Upper lobe of right lung (tissue), 1 donor: ENCODE results near the gene DGLUCY. TPM values are rescaled to one million over a fixed set of nuclear protein-coding genes. Genes with fewer than 3 reads are reported as not detected.

ENCODE experiments used
- ATAC-seq: fragments of 200-7000 bp; cut with Tn5 transposase; one replicate; pipeline ENCODE4 v1.9.1; 2020; ENCODE audit warnings: mild to moderate bottlenecking, moderate library complexity
- DNase-seq: peaks from one replicate; pipeline ENCODE4 v3.0.0-alpha.2; 2020
- H3K27ac ChIP-seq: fragments of 200-600 bp; one replicate; pipeline ENCODE4 v1.8.0; 2022
- H3K27me3 ChIP-seq: fragments of 200-600 bp; one replicate; pipeline ENCODE4 v1.8.0; 2022; ENCODE audit warnings: mild to moderate bottlenecking
- H3K36me3 ChIP-seq: fragments of 200-600 bp; one replicate; pipeline ENCODE4 v1.8.0; 2022
- H3K4me1 ChIP-seq: fragments of 200-600 bp; one replicate; pipeline ENCODE4 v1.8.0; 2022
- H3K4me3 ChIP-seq: fragments of 200-600 bp; one replicate; pipeline ENCODE4 v1.8.0; 2022; ENCODE audit warnings: mild to moderate bottlenecking
- H3K9me3 ChIP-seq: fragments of 200-600 bp; one replicate; pipeline ENCODE4 v1.8.0; 2022
- CTCF ChIP-seq: fragments of 200-600 bp; IDR thresholded peaks from one replicate; pipeline ENCODE4 v1.8.0; 2022; ENCODE audit warnings: antibody characterized with exemption
- intact Hi-C: fragments of 100-400 bp; cut with DNase I; formaldehyde crosslinking; loops from one replicate; pipeline ENCODE4 v1.11.0; 2022
- total RNA-seq: library from RNA; stranded (reverse); fragmentation: NEBNext Ultra II Directional; extraction: Animal tissue kit (Norgen Biotek cat#: 25700); gene quantifications from one replicate; pipeline ENCODE4 v1.2.1, GENCODE V29; 2021
- donor health status: DM: no; HTN: yes; CAD: no; lungs with severe emphysema.

The DGLUCY gene
- total RNA-seq, 1 donor from 2014 or later = 77.6 TPM

GRCh38 chr14:91252871-91253794 lies 139.3 kb downstream of the DGLUCY start:
- peak; percentile 69 for ATAC-seq
- intact Hi-C loops = no loop called here
- no peaks in the 10 kb centered on the region for H3K9me3 ChIP-seq
- DNase-seq = peak; percentile 80
- peak; percentile 12 for TF ChIP-seq CTCF
- no peaks in the 10 kb centered on the region for H3K27me3 ChIP-seq
- peak overlapping the region; percentile 58 for H3K27ac ChIP-seq
- peaks cover 48% of the 10 kb centered on the region for H3K4me1 ChIP-seq
- peak overlapping the region; percentile 56 for H3K4me3 ChIP-seq
- H3K36me3 ChIP-seq = no peaks in the 10 kb centered on the region

- Histone ChIP-seq H3K27me3 (no peaks in the 10 kb centered on the region), H3K36me3 (no peaks in the 10 kb centered on the region), H3K4me1 (peaks cover 52% of the 10 kb centered on the region), H3K4me3 (peak overlapping the region; percentile 56), H3K9me3 (no peaks in the 10 kb centered on the region), H3K27ac (peak overlapping the region; percentile 58)
- no peak for DNase-seq
- intact Hi-C loops = no loop called here
- no peak for TF ChIP-seq CTCF
- peak; percentile 7 for ATAC-seq
These were observed 140.0 kb downstream of the DGLUCY start for GRCh38 chr14:91253795-91254323.

GRCh38 chr14:91254461-91254860 lies 140.6 kb downstream of the DGLUCY start:
- Histone ChIP-seq H3K27ac (peak overlapping the region; percentile 58), H3K4me1 (peaks cover 50% of the 10 kb centered on the region), H3K27me3 (no peaks in the 10 kb centered on the region), H3K36me3 (no peaks in the 10 kb centered on the region), H3K4me3 (no peak overlapping the region), H3K9me3 (no peaks in the 10 kb centered on the region)
- no peak for TF ChIP-seq CTCF
- ATAC-seq (no peak), DNase-seq (no peak)
- intact Hi-C loops = no loop called here

- TF ChIP-seq CTCF = no peak
- H3K4me1 ChIP-seq = peaks cover 43% of the 10 kb centered on the region
These were observed 141.3 kb downstream of the DGLUCY start for GRCh38 chr14:91255026-91255695.

GRCh38 chr14:91256661-91257060 lies 142.8 kb downstream of the DGLUCY start:
- H3K4me3 ChIP-seq = no peak overlapping the region
- intact Hi-C loops = no loop called here
- DNase-seq (no peak), ATAC-seq (no peak)
- no peaks in the 10 kb centered on the region for H3K9me3 ChIP-seq
- H3K27me3 ChIP-seq = no peaks in the 10 kb centered on the region
- no peaks in the 10 kb centered on the region for H3K36me3 ChIP-seq
- peaks cover 30% of the 10 kb centered on the region for H3K4me1 ChIP-seq
- TF ChIP-seq CTCF = no peak
- no peak overlapping the region for H3K27ac ChIP-seq

More at GRCh38 chr14:91255026-91255695, 141.3 kb downstream of the DGLUCY start:
- no peak for ATAC-seq
- Histone ChIP-seq H3K4me3 (no peak overlapping the region), H3K36me3 (no peaks in the 10 kb centered on the region), H3K27me3 (no peaks in the 10 kb centered on the region), H3K9me3 (no peaks in the 10 kb centered on the region), H3K27ac (no peak overlapping the region)
- intact Hi-C loops = no loop called here
- no peak for DNase-seq
